IMR-90 (cell line): ENCODE data around the gene SNX2. TPM values are rescaled to one million over a fixed set of nuclear protein-coding genes. Genes with fewer than 3 reads are reported as not detected.

Experiments used
- ATAC-seq: fragments of 200-7000 bp; cut with Tn5 transposase; 2 replicates; pipeline ENCODE4 v1.9.1; 2020; ENCODE audit warnings: low read depth, mild to moderate bottlenecking, moderate library complexity
- BruUV-seq: library from RNA; stranded (reverse); fragments of 400-500 nt; replicated peaks from 2 replicates; lab custom pipeline; 2021; lab: Mats Ljungman, UMichigan
- CTCF ChIA-PET: fragments of 300-600 bp; formaldehyde crosslinking; extraction: SDS; loops from one replicate; lab custom pipeline; 2021; ENCODE audit warnings: antibody characterized with exemption; lab: Yijun Ruan, JAX
- POLR2A ChIA-PET: fragments of 300-600 bp; sonication (Branson Sonifier 250); formaldehyde crosslinking; loops from one replicate; lab custom pipeline; 2022; ENCODE audit warnings: antibody characterized with exemption; ENCODE audit not compliant: unreplicated experiment; lab: Charles Lee
- DNase-seq: peaks from one replicate; pipeline ENCODE4 v3.0.0; 2013
- H2AFZ ChIP-seq: replicated peaks from 2 replicates; pipeline ENCODE3; 2013; ENCODE audit warnings: low read length, mild to moderate bottlenecking; ENCODE audit not compliant: poor library complexity
- H2AK5ac ChIP-seq: 2 replicates; pipeline ENCODE4 v1.6.1; 2013; ENCODE audit warnings: low read depth, low read length, inconsistent platforms
- H2AK9ac ChIP-seq: replicated peaks from 2 replicates; pipeline ENCODE3; 2013; ENCODE audit warnings: mild to moderate bottlenecking, low read depth, low read length, moderate library complexity; ENCODE audit not compliant: poor library complexity
- H2BK120ac ChIP-seq: 2 replicates; pipeline ENCODE4 v1.6.1; 2013; ENCODE audit warnings: low read depth, low read length, inconsistent platforms
- H2BK15ac ChIP-seq: 3 replicates; pipeline ENCODE4 v1.6.1; 2013; ENCODE audit warnings: low read depth, low read length, inconsistent platforms
- H2BK20ac ChIP-seq: 2 replicates; pipeline ENCODE4 v1.6.1; 2013; ENCODE audit warnings: low read depth, mild to moderate bottlenecking, inconsistent platforms, low read length, moderate library complexity
- H2BK5ac ChIP-seq: 2 replicates; pipeline ENCODE4 v1.6.1; 2013; ENCODE audit warnings: mild to moderate bottlenecking, low read depth, low read length, inconsistent platforms; ENCODE audit not compliant: poor library complexity, severe bottlenecking
- H3K14ac ChIP-seq: replicated peaks from 2 replicates; pipeline ENCODE4 v1.6.1; 2013; ENCODE audit warnings: low read depth, low read length, inconsistent platforms
- H3K18ac ChIP-seq: 2 replicates; pipeline ENCODE4 v1.6.1; 2013; ENCODE audit warnings: low read depth, low read length, control low read depth
- H3K23ac ChIP-seq: 2 replicates; pipeline ENCODE4 v1.6.1; 2013; ENCODE audit warnings: low read depth, low read length, inconsistent platforms
- H3K27ac ChIP-seq: 2 replicates; pipeline ENCODE4 v1.5.1; 2013; ENCODE audit warnings: mild to moderate bottlenecking, control low read depth, low read length; ENCODE audit not compliant: insufficient read depth
- H3K27me3 ChIP-seq: 2 replicates; pipeline ENCODE4 v1.6.1; 2013; ENCODE audit warnings: low read length; ENCODE audit not compliant: control insufficient read depth, insufficient read depth
- H3K36me3 ChIP-seq: 2 replicates; pipeline ENCODE4 v1.6.1; 2013; ENCODE audit warnings: low read length, mixed read lengths; ENCODE audit not compliant: control insufficient read depth, insufficient read depth
- H3K4ac ChIP-seq: 2 replicates; pipeline ENCODE4 v1.6.1; 2013; ENCODE audit warnings: low read depth, low read length, inconsistent platforms
- H3K4me1 ChIP-seq: 2 replicates; pipeline ENCODE4 v1.6.1; 2013; ENCODE audit warnings: low read length, mixed read lengths; ENCODE audit not compliant: control insufficient read depth, insufficient read depth
- H3K4me2 ChIP-seq: 2 replicates; pipeline ENCODE4 v1.6.1; 2013; ENCODE audit warnings: low read depth, mild to moderate bottlenecking, control low read depth, low read length, moderate library complexity
- H3K4me3 ChIP-seq: 2 replicates; pipeline ENCODE4 v1.5.1; 2013; ENCODE audit warnings: low read depth, mild to moderate bottlenecking, control low read depth, low read length, moderate library complexity; ENCODE audit not compliant: insufficient read depth
- H3K56ac ChIP-seq: 2 replicates; pipeline ENCODE4 v1.6.1; 2013; ENCODE audit warnings: low read length, inconsistent platforms; ENCODE audit not compliant: insufficient read depth; ENCODE audit errors: extremely low read depth
- H3K79me1 ChIP-seq, 2 experiments: 2 replicates each; pipeline ENCODE4 v1.6.1; 2013; ENCODE audit warnings: low read length in 2 of 2, inconsistent platforms in 1 of 2, low read depth in 1 of 2
- H3K9ac ChIP-seq: 2 replicates; pipeline ENCODE4 v1.6.1; 2013; ENCODE audit warnings: low read depth, low read length, control low read depth
- H3K9me1 ChIP-seq: 2 replicates; pipeline ENCODE4 v1.6.1; 2013; ENCODE audit warnings: low read length, inconsistent platforms; ENCODE audit not compliant: insufficient read depth
- H3K9me3 ChIP-seq: 2 replicates; pipeline ENCODE4 v1.6.1; 2013; ENCODE audit warnings: low read length; ENCODE audit not compliant: control insufficient read depth, insufficient read depth
- H4K20me1 ChIP-seq: 2 replicates; pipeline ENCODE4 v1.6.1; 2013; ENCODE audit warnings: low read length, inconsistent platforms; ENCODE audit not compliant: insufficient read depth
- H4K5ac ChIP-seq: 2 replicates; pipeline ENCODE4 v1.6.1; 2013; ENCODE audit warnings: mild to moderate bottlenecking, low read depth, low read length, control low read depth
- H4K8ac ChIP-seq, 2 experiments: 2 replicates each; pipeline ENCODE4 v1.6.1; 2013; ENCODE audit warnings: low read depth in 2 of 2, low read length in 2 of 2, control low read depth in 1 of 2, inconsistent platforms in 1 of 2
- H4K91ac ChIP-seq: 2 replicates; pipeline ENCODE4 v1.6.1; 2013; ENCODE audit warnings: low read depth, low read length, inconsistent platforms; ENCODE audit not compliant: insufficient read depth
- BHLHE40 ChIP-seq: fragments of 150-350 bp; IDR thresholded peaks from 2 replicates; pipeline ENCODE4 v1.6.1; 2016; ENCODE audit warnings: mild to moderate bottlenecking, low read depth, low read length
- CEBPB ChIP-seq: IDR thresholded peaks from 2 replicates; pipeline ENCODE4 v1.6.1; 2012; ENCODE audit warnings: low read depth, low read length, improper control_type of control experiment
- CHD1 ChIP-seq: IDR thresholded peaks from 2 replicates; pipeline ENCODE4 v1.6.1; 2012; ENCODE audit warnings: low read depth, low read length, improper control_type of control experiment
- FOS ChIP-seq: fragments of 150-350 bp; IDR thresholded peaks from 2 replicates; pipeline ENCODE4 v1.6.1; 2016; ENCODE audit warnings: low read depth, low read length
- MAFK ChIP-seq: IDR thresholded peaks from 2 replicates; pipeline ENCODE4 v1.6.1; 2012; ENCODE audit warnings: low read depth, low read length, improper control_type of control experiment
- MAZ ChIP-seq: IDR thresholded peaks from 2 replicates; pipeline ENCODE4 v1.6.1; 2012; ENCODE audit warnings: low read depth, mild to moderate bottlenecking, low read length, improper control_type of control experiment, moderate library complexity, borderline replicate concordance
- NFE2L2 ChIP-seq: fragments of 150-350 bp; IDR thresholded peaks from 2 replicates; pipeline ENCODE4 v1.6.1; 2016; ENCODE audit warnings: low read depth, mild to moderate bottlenecking, low read length
- RAD21 ChIP-seq: IDR thresholded peaks from 2 replicates; pipeline ENCODE4 v1.6.1; 2012; ENCODE audit warnings: low read length, improper control_type of control experiment
- RFX5 ChIP-seq: IDR thresholded peaks from 2 replicates; pipeline ENCODE4 v1.8.0; 2012; ENCODE audit warnings: low read depth, mild to moderate bottlenecking, low read length, moderate library complexity
- USF2 ChIP-seq: fragments of 150-350 bp; IDR thresholded peaks from 2 replicates; pipeline ENCODE4 v1.6.1; 2017; ENCODE audit warnings: mild to moderate bottlenecking, antibody characterized with exemption, low read length, low read depth
- WGBS, 2 experiments: methylation state at CpG; one replicate each; pipeline versions ENCODE4 v1.1.5 to v1.1.7; 2013; ENCODE audit warnings: missing lambda C conversion rate in 2 of 2; ENCODE audit not compliant: insufficient read length in 1 of 2; ENCODE audit errors: extremely low coverage in 2 of 2; 5-methylcytosine and 5-hydroxymethylcytosine counted together
- dilution Hi-C: fragments of 300-500 bp; cut with HindIII; formaldehyde crosslinking; loops from one replicate; pipeline ENCODE4 v1.14.3; 2018; ENCODE audit warnings: low sequenced_read_pairs; ENCODE audit not compliant: unreplicated experiment
- in situ Hi-C: fragments of 300-500 bp; cut with MboI; formaldehyde crosslinking; loops from 3 replicates; pipeline ENCODE4 v1.14.3; 2019; ENCODE audit warnings: low sequenced_read_pairs, inconsistent platforms, mixed read lengths
- intact Hi-C: fragments of 100-400 bp; cut with micrococcal nuclease; formaldehyde crosslinking; loops from 2 replicates; pipeline ENCODE4 v1.10.0; 2022
- polyA plus RNA-seq, 3 experiments: library from polyadenylated mRNA; depleted of rRNA; stranded (reverse); fragments of >200 nt; gene quantifications; 2 replicates each; pipeline ENCODE4 v1.2.3, GENCODE V29; 2012; ENCODE audit warnings: low replicate concordance in 1 of 3
- total RNA-seq: library from RNA; depleted of rRNA; stranded (reverse); fragments of >200 nt; gene quantifications from 2 replicates; pipeline ENCODE4 v1.2.3, GENCODE V29; 2012
- TF ChIP-seq, protein P1 (sequence below): fragments of 150-350 bp; IDR thresholded peaks from 2 replicates; pipeline ENCODE4 v1.6.1; 2016; ENCODE audit warnings: low read depth, mild to moderate bottlenecking, low read length, moderate library complexity, borderline replicate concordance
- TF ChIP-seq, protein P2 (sequence below): conservative IDR thresholded peaks from 2 replicates; pipeline ENCODE4 v1.5.1; 2012; ENCODE audit warnings: mild to moderate bottlenecking, low read depth, low read length, improper control_type of control experiment

SNX2 gene
- total and polyA plus RNA-seq, 2 of the 4 experiments (the other 2 are of a cell fraction) = 26.3 to 52.9 TPM

DNA sequence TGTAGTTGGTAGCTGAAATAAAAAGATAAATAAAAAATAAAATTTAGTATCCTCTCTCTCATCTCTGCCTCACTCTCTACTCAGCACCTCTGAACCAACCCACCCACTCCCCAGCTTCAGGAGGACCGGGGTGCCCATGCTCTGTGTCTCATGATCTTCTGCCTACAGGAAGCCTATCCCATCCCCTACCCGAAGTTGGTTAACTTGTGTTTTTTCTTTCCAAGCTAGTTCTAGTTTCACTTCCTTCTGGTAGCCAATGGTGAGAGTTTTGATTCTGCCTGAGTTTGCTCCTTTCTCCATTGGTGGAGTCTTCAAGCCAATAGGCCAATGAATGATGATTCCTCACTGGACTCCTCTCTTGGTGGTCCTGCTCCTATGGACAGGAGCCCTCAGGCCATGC, 102.6 kb downstream of the SNX2 start:
- intact Hi-C loops (no loop called here), dilution Hi-C loops (no loop called here), in situ Hi-C loops (no loop called here)
- H3K14ac ChIP-seq = no peak overlapping the region
- DNase-seq (no peak), ATAC-seq (no peak)
- H3K4me3 ChIP-seq = no peak overlapping the region
- no peak overlapping the region for H4K5ac ChIP-seq
- 100% methylated on average over 1 of the region's 2 CpGs; no CpG with 5 or more reads in 1 of the 2 experiments for WGBS, 2 experiments
- no peak overlapping the region for H3K9ac ChIP-seq
- no peak overlapping the region for H3K56ac ChIP-seq
- H3K4me1 ChIP-seq = peaks cover 2% of the 10 kb centered on the region; the same call in 1 of the 2 replicates
- no peaks in the 10 kb centered on the region for H3K36me3 ChIP-seq
- H3K4ac ChIP-seq = no peak overlapping the region
- no TSS peak for BruUV-seq
- H4K20me1 ChIP-seq = no peaks in the 10 kb centered on the region
- no peak overlapping the region for H3K23ac ChIP-seq
- H3K18ac ChIP-seq = no peak overlapping the region
- H2AFZ ChIP-seq = no peak overlapping the region
- no peaks in the 10 kb centered on the region for H3K9me3 ChIP-seq
- H2AK9ac ChIP-seq = no peak overlapping the region
- H2BK120ac ChIP-seq = no peak overlapping the region
- no peak overlapping the region for H2AK5ac ChIP-seq
- ChIA-PET CTCF (no interaction called here), POLR2A (no interaction called here)
- H3K27me3 ChIP-seq = no peaks in the 10 kb centered on the region
- H2BK5ac ChIP-seq = no peak overlapping the region
- TF ChIP-seq CHD1 = no peak
- TF ChIP-seq, protein P1, sequence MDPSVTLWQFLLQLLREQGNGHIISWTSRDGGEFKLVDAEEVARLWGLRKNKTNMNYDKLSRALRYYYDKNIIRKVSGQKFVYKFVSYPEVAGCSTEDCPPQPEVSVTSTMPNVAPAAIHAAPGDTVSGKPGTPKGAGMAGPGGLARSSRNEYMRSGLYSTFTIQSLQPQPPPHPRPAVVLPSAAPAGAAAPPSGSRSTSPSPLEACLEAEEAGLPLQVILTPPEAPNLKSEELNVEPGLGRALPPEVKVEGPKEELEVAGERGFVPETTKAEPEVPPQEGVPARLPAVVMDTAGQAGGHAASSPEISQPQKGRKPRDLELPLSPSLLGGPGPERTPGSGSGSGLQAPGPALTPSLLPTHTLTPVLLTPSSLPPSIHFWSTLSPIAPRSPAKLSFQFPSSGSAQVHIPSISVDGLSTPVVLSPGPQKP = no peak
- TF ChIP-seq MAFK = no peak
- TF ChIP-seq, protein P2, sequence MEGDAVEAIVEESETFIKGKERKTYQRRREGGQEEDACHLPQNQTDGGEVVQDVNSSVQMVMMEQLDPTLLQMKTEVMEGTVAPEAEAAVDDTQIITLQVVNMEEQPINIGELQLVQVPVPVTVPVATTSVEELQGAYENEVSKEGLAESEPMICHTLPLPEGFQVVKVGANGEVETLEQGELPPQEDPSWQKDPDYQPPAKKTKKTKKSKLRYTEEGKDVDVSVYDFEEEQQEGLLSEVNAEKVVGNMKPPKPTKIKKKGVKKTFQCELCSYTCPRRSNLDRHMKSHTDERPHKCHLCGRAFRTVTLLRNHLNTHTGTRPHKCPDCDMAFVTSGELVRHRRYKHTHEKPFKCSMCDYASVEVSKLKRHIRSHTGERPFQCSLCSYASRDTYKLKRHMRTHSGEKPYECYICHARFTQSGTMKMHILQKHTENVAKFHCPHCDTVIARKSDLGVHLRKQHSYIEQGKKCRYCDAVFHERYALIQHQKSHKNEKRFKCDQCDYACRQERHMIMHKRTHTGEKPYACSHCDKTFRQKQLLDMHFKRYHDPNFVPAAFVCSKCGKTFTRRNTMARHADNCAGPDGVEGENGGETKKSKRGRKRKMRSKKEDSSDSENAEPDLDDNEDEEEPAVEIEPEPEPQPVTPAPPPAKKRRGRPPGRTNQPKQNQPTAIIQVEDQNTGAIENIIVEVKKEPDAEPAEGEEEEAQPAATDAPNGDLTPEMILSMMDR = no peak
- no peak for TF ChIP-seq FOS
- no peak for TF ChIP-seq NFE2L2
- TF ChIP-seq MAZ = no peak
- no peak for TF ChIP-seq USF2
- TF ChIP-seq BHLHE40 = no peak
- TF ChIP-seq CEBPB = no peak
- TF ChIP-seq RFX5 = no peak
- TF ChIP-seq RAD21 = no peak
- no peak overlapping the region for H4K91ac ChIP-seq
- H2BK15ac ChIP-seq = no peak overlapping the region
- no peak overlapping the region for H4K8ac ChIP-seq
- peaks cover 26 to 36% of the 10 kb centered on the region in 2 experiments for H3K79me1 ChIP-seq
- 0 out of 2 replicates have a peak, but pooled peaks cover 5% of the 10 kb centered on the region for H3K9me1 ChIP-seq
- H2BK20ac ChIP-seq = no peak overlapping the region
- no peak overlapping the region for H3K4me2 ChIP-seq
- no peak overlapping the region for H3K27ac ChIP-seq
